OCI-LY1 (cell line): ENCODE results near the gene SH3GL2.

Experiments used
- H2AFZ ChIP-seq: fragments of 200-600 bp; sonication (generic), shearing (Covaris generic); 2 replicates; pipeline ENCODE4 v1.6.0; 2014; ENCODE audit warnings: antibody characterized with exemption, mild to moderate bottlenecking, low read length
- H3F3A ChIP-seq: fragments of 200-600 bp; sonication (generic), shearing (Covaris generic); 2 replicates; pipeline ENCODE4 v1.6.0; 2014; ENCODE audit warnings: mild to moderate bottlenecking, antibody characterized with exemption, low read length, moderate library complexity; ENCODE audit not compliant: insufficient read depth
- H3K27ac ChIP-seq: fragments of 200-600 bp; sonication (generic); 2 replicates; pipeline ENCODE4 v1.5.1; 2014; ENCODE audit warnings: low read length, mixed run types, mild to moderate bottlenecking, low read depth; ENCODE audit not compliant: poor library complexity, severe bottlenecking
- H3K27me3 ChIP-seq: fragments of 200-600 bp; sonication (generic); 2 replicates; pipeline ENCODE4 v1.6.0; 2014; ENCODE audit warnings: antibody characterized with exemption, mild to moderate bottlenecking, low read length, moderate library complexity; ENCODE audit not compliant: insufficient read depth
- H3K36me3 ChIP-seq: fragments of 200-600 bp; sonication (generic); 2 replicates; pipeline ENCODE4 v1.6.1; 2014; ENCODE audit warnings: mild to moderate bottlenecking, antibody characterized with exemption, low read length, moderate library complexity, mixed read lengths; ENCODE audit not compliant: insufficient read depth
- H3K4me1 ChIP-seq: fragments of 200-600 bp; sonication (generic); 2 replicates; pipeline ENCODE4 v1.5.1; 2014; ENCODE audit warnings: mild to moderate bottlenecking, low read length, moderate library complexity; ENCODE audit not compliant: insufficient read depth, severe bottlenecking
- H3K4me2 ChIP-seq: fragments of 200-600 bp; sonication (generic), shearing (Covaris generic); 2 replicates; pipeline ENCODE4 v1.6.1; 2014; ENCODE audit warnings: low read length
- H3K4me3 ChIP-seq: fragments of 200-600 bp; sonication (generic); 2 replicates; pipeline ENCODE4 v1.5.1; 2014; ENCODE audit warnings: low read length, low read depth, mild to moderate bottlenecking, mixed read lengths; ENCODE audit not compliant: poor library complexity, severe bottlenecking
- H3K79me2 ChIP-seq: fragments of 200-600 bp; shearing (Covaris generic); 2 replicates; pipeline ENCODE4 v1.6.1; 2016; ENCODE audit warnings: mixed run types, low read length, mixed read lengths; ENCODE audit not compliant: insufficient read depth
- H3K9ac ChIP-seq: fragments of 200-600 bp; sonication (generic), shearing (Covaris generic); 2 replicates; pipeline ENCODE4 v1.6.1; 2014; ENCODE audit warnings: mild to moderate bottlenecking, low read length, mixed read lengths
- H3K9me2 ChIP-seq: fragments of 200-600 bp; sonication (generic), shearing (Covaris generic); 2 replicates; pipeline ENCODE4 v1.6.1; 2014; ENCODE audit warnings: low read depth, mild to moderate bottlenecking, low read length, mixed read lengths
- H3K9me3 ChIP-seq: fragments of 200-600 bp; shearing (Covaris generic); 2 replicates; pipeline ENCODE4 v1.6.1; 2014; ENCODE audit warnings: low read length, mixed read lengths
- H4K20me1 ChIP-seq: fragments of 200-600 bp; sonication (generic), shearing (Covaris generic); 2 replicates; pipeline ENCODE4 v1.6.0; 2016; ENCODE audit warnings: mild to moderate bottlenecking, low read length; ENCODE audit not compliant: insufficient read depth
- CTCF ChIP-seq: fragments of 200-600 bp; sonication (generic), shearing (Covaris generic); IDR thresholded peaks from 2 replicates; pipeline ENCODE4 v1.5.1; 2017; ENCODE audit warnings: mild to moderate bottlenecking, antibody characterized with exemption, low read length, moderate library complexity, mixed read lengths
- EZH2 ChIP-seq: fragments of 200-600 bp; sonication (generic), shearing (Covaris generic); IDR thresholded peaks from 2 replicates; pipeline ENCODE4 v1.8.0; 2017; ENCODE audit warnings: borderline replicate concordance, mixed run types, mild to moderate bottlenecking, antibody characterized with exemption, low read length, moderate library complexity, mixed read lengths

The SH3GL2 gene

GRCh38 chr9:17625644-17626388 is 47.0 kb downstream of the SH3GL2 start:
- H3F3A ChIP-seq, result no peaks in the 10 kb centered on the region
- no peak overlapping the region for H3K27ac ChIP-seq
- H3K79me2 ChIP-seq, result no peaks in the 10 kb centered on the region
- H3K36me3 ChIP-seq, result no peaks in the 10 kb centered on the region
- H3K4me2 ChIP-seq, result no peak overlapping the region
- no peaks in the 10 kb centered on the region for H3K9me2 ChIP-seq
- H3K4me1 ChIP-seq, result no peaks in the 10 kb centered on the region
- H3K9ac ChIP-seq, result no peak overlapping the region
- no peaks in the 10 kb centered on the region for H4K20me1 ChIP-seq
- H3K4me3 ChIP-seq, result no peak overlapping the region
- H3K27me3 ChIP-seq, result no peaks in the 10 kb centered on the region
- no peaks in the 10 kb centered on the region for H3K9me3 ChIP-seq
- no peak for TF ChIP-seq EZH2
- no peak for TF ChIP-seq CTCF
- H2AFZ ChIP-seq, result no peak overlapping the region

- Histone ChIP-seq H3K36me3 (no peaks in the 10 kb centered on the region), H3K79me2 (no peaks in the 10 kb centered on the region), H3K27ac (no peak overlapping the region), H2AFZ (no peak overlapping the region), H3K9me2 (no peaks in the 10 kb centered on the region), H3K4me2 (no peak overlapping the region), H3K27me3 (no peaks in the 10 kb centered on the region), H3K9ac (no peak overlapping the region), H3K9me3 (no peaks in the 10 kb centered on the region), H3K4me1 (no peaks in the 10 kb centered on the region), H3F3A (no peaks in the 10 kb centered on the region), H4K20me1 (no peaks in the 10 kb centered on the region), H3K4me3 (no peak overlapping the region)
- no peak for TF ChIP-seq CTCF
- no peak for TF ChIP-seq EZH2
These were observed 48.8 kb downstream of the SH3GL2 start for GRCh38 chr9:17627641-17628040.

- no peak for TF ChIP-seq EZH2
- no peak for TF ChIP-seq CTCF
- Histone ChIP-seq H3K4me2 (no peak overlapping the region), H3K27ac (no peak overlapping the region), H3K9me3 (no peaks in the 10 kb centered on the region), H3K9me2 (no peaks in the 10 kb centered on the region), H3K27me3 (no peaks in the 10 kb centered on the region), H2AFZ (no peak overlapping the region), H3K4me1 (no peaks in the 10 kb centered on the region), H3K4me3 (no peak overlapping the region), H4K20me1 (no peaks in the 10 kb centered on the region), H3K9ac (no peak overlapping the region), H3K79me2 (no peaks in the 10 kb centered on the region), H3K36me3 (no peaks in the 10 kb centered on the region), H3F3A (no peaks in the 10 kb centered on the region)
These were observed 49.8 kb downstream of the SH3GL2 start for GRCh38 chr9:17628624-17629023.
